HCT116 (cell line): Measurements from ENCODE around the gene TROAP. TPM values are rescaled to one million over a fixed set of nuclear protein-coding genes. Genes with fewer than 3 reads are reported as not detected.
A peak's percentile ranks its signal among the peaks of the same experiment; 100 is the strongest.

ENCODE experiments used
- ATAC-seq: fragments of 200-7000 bp; cut with Tn5 transposase; 2 replicates; pipeline ENCODE4 v1.9.1; 2020; ENCODE audit warnings: mild to moderate bottlenecking, moderate library complexity
- BruUV-seq: library from RNA; stranded (reverse); fragments of 400-500 nt; replicated peaks from 2 replicates; lab custom pipeline; 2021; lab: Mats Ljungman, UMichigan
- CTCF ChIA-PET: fragments of 300-600 bp; sonication (Branson Sonifier 250); formaldehyde crosslinking; loops from one replicate; lab custom pipeline; 2021; ENCODE audit warnings: antibody characterized with exemption; lab: Charles Lee
- POLR2A ChIA-PET: fragments of 300-600, 350-600 bp; sonication (Branson Sonifier 250); formaldehyde crosslinking; loops from one replicate; lab custom pipeline; 2021; ENCODE audit warnings: antibody characterized with exemption; lab: Charles Lee
- RAD21 ChIA-PET, 2 experiments: fragments of 300-600 bp; sonication (Branson Sonifier 250); formaldehyde crosslinking; loops; one replicate each; lab custom pipeline; 2023; ENCODE audit warnings: low total read pairs in 2 of 2; ENCODE audit not compliant: uncharacterized antibody in 2 of 2, unreplicated experiment in 2 of 2, low non-redundant PET in 1 of 2; lab: Charles Lee
- DNase-seq: peaks from one replicate; pipeline ENCODE4 v3.0.0-alpha.2; 2010; ENCODE audit warnings: low read depth, low spot score
- H2AFZ ChIP-seq: fragments of 200-600 bp; shearing (Covaris generic), sonication (generic); 2 replicates; pipeline ENCODE4 v1.6.1; 2017; ENCODE audit warnings: low read depth, mixed run types, mixed read lengths, antibody characterized with exemption, low read length; ENCODE audit not compliant: poor library complexity, severe bottlenecking
- H3K27ac ChIP-seq: 2 replicates; pipeline ENCODE4 v1.5.1; 2012; ENCODE audit warnings: low read depth, low read length
- H3K27me3 ChIP-seq: fragments of 200-600 bp; sonication (generic); 2 replicates; pipeline ENCODE4 v1.6.1; 2016; ENCODE audit warnings: mixed run types, low read length, mixed read lengths; ENCODE audit not compliant: insufficient read depth
- H3K36me3 ChIP-seq, 2 experiments: fragments of 200-500 bp in 1 of 2; fragments of 200-600 bp in 1 of 2; sonication (Bioruptor generic) in 1 of 2; sonication (generic) in 1 of 2; 2 replicates each; pipeline versions ENCODE4 v1.5.1 to v1.6.1; 2014 to 2016; ENCODE audit warnings: low read length in 2 of 2, inconsistent platforms in 1 of 2, mixed read lengths in 1 of 2, mixed run types in 1 of 2; ENCODE audit not compliant: insufficient read depth in 2 of 2, control insufficient read depth in 1 of 2
- H3K4me1 ChIP-seq, 2 experiments: fragments of 200-600 bp in 1 of 2; sonication (generic) in 1 of 2; 2 replicates each; pipeline versions ENCODE4 v1.5.1 to v1.6.1; 2012 to 2017; ENCODE audit warnings: low read length in 2 of 2, inconsistent platforms in 1 of 2, mild to moderate bottlenecking in 1 of 2, mixed read lengths in 1 of 2, mixed run types in 1 of 2, moderate library complexity in 1 of 2; ENCODE audit not compliant: insufficient read depth in 2 of 2, control insufficient read depth in 1 of 2
- H3K4me2 ChIP-seq: fragments of 200-600 bp; sonication (generic); 2 replicates; pipeline ENCODE4 v1.6.1; 2017; ENCODE audit warnings: mixed run types, low read length, mixed read lengths
- H3K4me3 ChIP-seq, 2 experiments: fragments of 200-600 bp in 1 of 2; sonication (generic) in 1 of 2; replicated peaks in 1 of 2; 2 replicates each; pipeline ENCODE4 v1.5.1; 2011 to 2016; ENCODE audit warnings: low read length in 2 of 2, control low read depth in 1 of 2, low read depth in 1 of 2, mild to moderate bottlenecking in 1 of 2, mixed read lengths in 1 of 2, mixed run types in 1 of 2
- H3K79me2 ChIP-seq: fragments of 200-600 bp; sonication (generic); 2 replicates; pipeline ENCODE4 v1.6.1; 2017; ENCODE audit warnings: mild to moderate bottlenecking, mixed run types, low read length, moderate library complexity, mixed read lengths; ENCODE audit not compliant: insufficient read depth
- H3K9ac ChIP-seq: fragments of 200-600 bp; sonication (generic); 2 replicates; pipeline ENCODE4 v1.6.1; 2016; ENCODE audit warnings: low read length, mixed read lengths
- H3K9me2 ChIP-seq: fragments of 200-600 bp; sonication (generic), shearing (Covaris generic); 2 replicates; pipeline ENCODE4 v1.6.1; 2017; ENCODE audit warnings: mixed run types, mild to moderate bottlenecking, moderate library complexity; ENCODE audit not compliant: insufficient read depth
- H3K9me3 ChIP-seq, 2 experiments: fragments of 200-500 bp in 1 of 2; fragments of 200-600 bp in 1 of 2; sonication (Bioruptor generic) in 1 of 2; sonication (generic) in 1 of 2; 2 replicates each; pipeline ENCODE4 v1.6.1; 2014 to 2017; ENCODE audit warnings: low read length in 2 of 2, mixed read lengths in 2 of 2, inconsistent platforms in 1 of 2, low read depth in 1 of 2, mild to moderate bottlenecking in 1 of 2, mixed run types in 1 of 2, moderate library complexity in 1 of 2; ENCODE audit not compliant: control insufficient read depth in 1 of 2, insufficient read depth in 1 of 2
- H4K20me1 ChIP-seq: fragments of 200-600 bp; sonication (generic), shearing (Covaris generic); 2 replicates; pipeline ENCODE4 v1.6.1; 2017; ENCODE audit warnings: mixed run types, mild to moderate bottlenecking, moderate library complexity; ENCODE audit not compliant: insufficient read depth
- ATF3 ChIP-seq: IDR thresholded peaks from 2 replicates; pipeline ENCODE4 v1.6.1; 2012
- CBX3 ChIP-seq: IDR thresholded peaks from 2 replicates; pipeline ENCODE4 v1.6.1; 2012; ENCODE audit warnings: low read depth
- CEBPB ChIP-seq: IDR thresholded peaks from 2 replicates; pipeline ENCODE4 v1.6.1; 2012; ENCODE audit warnings: low read depth
- EGR1 ChIP-seq: IDR thresholded peaks from 2 replicates; pipeline ENCODE4 v1.6.1; 2012; ENCODE audit warnings: low read depth
- EZH2phosphoT487 ChIP-seq: fragments of 200-600 bp; IDR thresholded peaks from 2 replicates; pipeline ENCODE4 v1.6.1; 2018; ENCODE audit warnings: antibody characterized with exemption, borderline replicate concordance
- FOSL1 ChIP-seq: IDR thresholded peaks from 2 replicates; pipeline ENCODE4 v1.6.1; 2012; ENCODE audit warnings: low read depth
- POLR2A ChIP-seq: IDR thresholded peaks from 2 replicates; pipeline ENCODE4 v1.7.0; 2011; ENCODE audit warnings: borderline replicate concordance; ENCODE audit not compliant: insufficient read depth, insufficient read length; ENCODE audit errors: extremely low read depth
- SIN3A ChIP-seq: IDR thresholded peaks from 2 replicates; pipeline ENCODE4 v1.6.1; 2012; ENCODE audit warnings: low read depth
- SP1 ChIP-seq: IDR thresholded peaks from 2 replicates; pipeline ENCODE4 v1.6.1; 2012; ENCODE audit warnings: low read depth
- SRF ChIP-seq: IDR thresholded peaks from 2 replicates; pipeline ENCODE4 v1.6.1; 2012; ENCODE audit warnings: low read depth
- TCF7L2 ChIP-seq: IDR thresholded peaks from 2 replicates; pipeline ENCODE4 v1.7.0; 2011; ENCODE audit warnings: borderline replicate concordance, inconsistent platforms; ENCODE audit not compliant: insufficient read depth, insufficient read length; ENCODE audit errors: extremely low read depth
- ZFX ChIP-seq: fragments of 450-650 bp; IDR thresholded peaks from 2 replicates; pipeline ENCODE4 v1.6.1; 2017
- intact Hi-C: fragments of 100-400 bp; cut with micrococcal nuclease; formaldehyde crosslinking; loops from 2 replicates; pipeline ENCODE4 v1.10.0; 2022
- total RNA-seq: library from RNA; stranded (reverse); gene quantifications from one replicate; pipeline ENCODE4 v1.2.1, GENCODE V29; 2021; ENCODE audit not compliant: unreplicated experiment
- TF ChIP-seq, protein P1 (sequence below), 3 experiments: fragments of 200-600 bp in 1 of 3; sonication (generic) in 1 of 3; IDR thresholded peaks in 2 of 3; conservative IDR thresholded peaks in 1 of 3; 2 replicates each; pipeline ENCODE4 v1.5.1; 2012 to 2017; ENCODE audit warnings: low read depth in 2 of 3, low read length in 2 of 3, antibody characterized with exemption in 1 of 3, borderline replicate concordance in 1 of 3, control low read depth in 1 of 3, mild to moderate bottlenecking in 1 of 3, mixed read lengths in 1 of 3, mixed run types in 1 of 3, moderate library complexity in 1 of 3; ENCODE audit not compliant: insufficient read depth in 1 of 3

TROAP gene
- total RNA-seq, 1 experiment from 2014 or later = 99.1 TPM

- TF ChIP-seq EGR1 = no peak
- TF ChIP-seq CBX3 = no peak
- no peak for TF ChIP-seq SP1
- TF ChIP-seq ZFX = no peak
- TF ChIP-seq CEBPB = no peak
- no peak for TF ChIP-seq SRF
Measured at GRCh38 chr12:49370539-49370938, 47.5 kb downstream of the TROAP start (continued).

GRCh38 chr12:49375406-49375805, 52.4 kb downstream of the TROAP start:
- H3K4me2 ChIP-seq = no peak overlapping the region
- H2AFZ ChIP-seq = no peak overlapping the region
- BruUV-seq = no TSS peak
- H3K27me3 ChIP-seq = no peaks in the 10 kb centered on the region
- H4K20me1 ChIP-seq = peaks cover 4% of the 10 kb centered on the region; the same call in 1 of the 2 replicates
- H3K4me1 ChIP-seq = peaks cover 17 to 31% of the 10 kb centered on the region in 2 experiments
- no peak for TF ChIP-seq EZH2phosphoT487
- no peak for TF ChIP-seq SIN3A
- TF ChIP-seq ATF3 = no peak
- TF ChIP-seq POLR2A = no peak
- DNase-seq (no peak), ATAC-seq (no peak)
- H3K9me3 ChIP-seq = no peaks in the 10 kb centered on the region
- intact Hi-C loops = no loop called here
- no peaks in the 10 kb centered on the region; a peak in 1 of 4 replicates for H3K36me3 ChIP-seq
- no peak overlapping the region for H3K9ac ChIP-seq
- ChIA-PET CTCF (interaction anchor here (1.1 kb wide), 1 partner anchor 28 kb away, joined by 5 read pairs; no protein-coding TSS in a partner anchor), POLR2A (interaction anchor here (1.3 kb wide), 1 partner anchor 9 kb away, joined by 6 read pairs; the partner anchor contains the start of gene SPATS2), RAD21 (no interaction called here)
- peaks cover 95% of the 10 kb centered on the region for H3K79me2 ChIP-seq
- no peak overlapping the region for H3K27ac ChIP-seq
- no peaks in the 10 kb centered on the region for H3K9me2 ChIP-seq
- H3K4me3 ChIP-seq = no peak overlapping the region

- no peak overlapping the region for H2AFZ ChIP-seq
- ChIA-PET POLR2A (interaction anchor here (1.6 kb wide), 1 partner anchor 10 kb away, joined by 5 read pairs; the partner anchor contains the start of gene SPATS2), CTCF (no interaction called here), RAD21 (no interaction called here)
- H4K20me1 ChIP-seq = peaks cover 4% of the 10 kb centered on the region; the same call in 1 of the 2 replicates
- DNase-seq (no peak), ATAC-seq (no peak)
- intact Hi-C loops = no loop called here
- BruUV-seq = TSS peak; percentile 2
- H3K27ac ChIP-seq = no peak overlapping the region
- no peaks in the 10 kb centered on the region for H3K9me3 ChIP-seq
- no peaks in the 10 kb centered on the region for H3K27me3 ChIP-seq
- H3K4me2 ChIP-seq = no peak overlapping the region
- no peaks in the 10 kb centered on the region for H3K9me2 ChIP-seq
- H3K36me3 ChIP-seq = no peaks in the 10 kb centered on the region; a peak in 1 of 4 replicates
- H3K9ac ChIP-seq = no peak overlapping the region
- H3K79me2 ChIP-seq = peaks cover 94% of the 10 kb centered on the region
- H3K4me1 ChIP-seq = peaks cover 19 to 30% of the 10 kb centered on the region in 2 experiments
- H3K4me3 ChIP-seq = no peak overlapping the region
- TF ChIP-seq ZFX = no peak
- no peak for TF ChIP-seq ATF3
- TF ChIP-seq, protein P1, sequence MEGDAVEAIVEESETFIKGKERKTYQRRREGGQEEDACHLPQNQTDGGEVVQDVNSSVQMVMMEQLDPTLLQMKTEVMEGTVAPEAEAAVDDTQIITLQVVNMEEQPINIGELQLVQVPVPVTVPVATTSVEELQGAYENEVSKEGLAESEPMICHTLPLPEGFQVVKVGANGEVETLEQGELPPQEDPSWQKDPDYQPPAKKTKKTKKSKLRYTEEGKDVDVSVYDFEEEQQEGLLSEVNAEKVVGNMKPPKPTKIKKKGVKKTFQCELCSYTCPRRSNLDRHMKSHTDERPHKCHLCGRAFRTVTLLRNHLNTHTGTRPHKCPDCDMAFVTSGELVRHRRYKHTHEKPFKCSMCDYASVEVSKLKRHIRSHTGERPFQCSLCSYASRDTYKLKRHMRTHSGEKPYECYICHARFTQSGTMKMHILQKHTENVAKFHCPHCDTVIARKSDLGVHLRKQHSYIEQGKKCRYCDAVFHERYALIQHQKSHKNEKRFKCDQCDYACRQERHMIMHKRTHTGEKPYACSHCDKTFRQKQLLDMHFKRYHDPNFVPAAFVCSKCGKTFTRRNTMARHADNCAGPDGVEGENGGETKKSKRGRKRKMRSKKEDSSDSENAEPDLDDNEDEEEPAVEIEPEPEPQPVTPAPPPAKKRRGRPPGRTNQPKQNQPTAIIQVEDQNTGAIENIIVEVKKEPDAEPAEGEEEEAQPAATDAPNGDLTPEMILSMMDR (IDR thresholded peaks at IDR 0.05 in 2 of 3, conservative IDR thresholded peaks at IDR 0.05 in 1 of 3; ENCODE audit: borderline replicate concordance in 1 of 3, insufficient read depth in 1 of 3, low read depth in 2 of 3, low read length in 2 of 3) = no peak
- TF ChIP-seq TCF7L2 = no peak
- TF ChIP-seq POLR2A = no peak
- TF ChIP-seq SRF = no peak
- TF ChIP-seq SP1 = no peak
- no peak for TF ChIP-seq FOSL1
- TF ChIP-seq EGR1 = no peak
- no peak for TF ChIP-seq CEBPB
Measured at GRCh38 chr12:49377386-49377785, 54.3 kb downstream of the TROAP start.
